ENCODE measurements around the gene METRNL.
"Not testable (repeated sequence)": the region's sequence is repeated elsewhere in the genome, so short reads cannot be mapped to it uniquely, and the experiment has no call there.

The METRNL gene

GRCh38 chr17:83123896-83124801 is 44.7 kb downstream of the METRNL start:
- DNase-seq (ENCODE audit: low read depth), result no peak

DNA sequence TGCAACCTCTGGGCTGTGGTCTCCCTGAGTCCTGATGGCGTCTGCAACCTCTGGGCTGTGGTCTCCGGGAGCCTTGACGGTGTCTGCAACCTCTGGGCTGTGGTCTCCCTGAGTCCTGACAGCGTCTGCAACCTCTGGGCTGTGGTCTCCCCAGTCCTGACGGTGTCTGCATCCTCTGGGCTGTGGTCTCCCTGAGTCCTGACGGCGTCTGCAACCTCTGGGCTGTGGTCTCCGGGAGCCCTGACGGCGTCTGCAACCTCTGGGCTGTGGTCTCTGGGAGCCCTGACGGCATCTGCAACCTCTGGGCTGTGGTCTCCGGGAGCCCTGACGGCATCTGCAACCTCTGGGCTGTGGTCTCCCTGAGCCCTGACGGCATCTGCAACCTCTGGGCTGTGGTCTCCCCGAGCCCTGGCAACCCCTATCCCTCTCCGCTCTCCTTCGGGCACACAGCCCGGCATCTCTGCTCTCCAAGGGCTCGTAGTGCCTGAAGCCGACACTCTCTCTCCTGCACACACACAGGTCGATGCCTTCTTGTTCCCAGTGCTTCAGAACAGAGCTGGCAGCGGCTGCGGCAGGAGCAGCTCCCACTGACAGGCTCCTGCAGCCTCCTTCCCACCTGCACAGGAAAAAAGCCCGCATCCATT is 45.6 kb downstream of the METRNL start:
- no peak for DNase-seq (ENCODE audit: low read depth)

DNA sequence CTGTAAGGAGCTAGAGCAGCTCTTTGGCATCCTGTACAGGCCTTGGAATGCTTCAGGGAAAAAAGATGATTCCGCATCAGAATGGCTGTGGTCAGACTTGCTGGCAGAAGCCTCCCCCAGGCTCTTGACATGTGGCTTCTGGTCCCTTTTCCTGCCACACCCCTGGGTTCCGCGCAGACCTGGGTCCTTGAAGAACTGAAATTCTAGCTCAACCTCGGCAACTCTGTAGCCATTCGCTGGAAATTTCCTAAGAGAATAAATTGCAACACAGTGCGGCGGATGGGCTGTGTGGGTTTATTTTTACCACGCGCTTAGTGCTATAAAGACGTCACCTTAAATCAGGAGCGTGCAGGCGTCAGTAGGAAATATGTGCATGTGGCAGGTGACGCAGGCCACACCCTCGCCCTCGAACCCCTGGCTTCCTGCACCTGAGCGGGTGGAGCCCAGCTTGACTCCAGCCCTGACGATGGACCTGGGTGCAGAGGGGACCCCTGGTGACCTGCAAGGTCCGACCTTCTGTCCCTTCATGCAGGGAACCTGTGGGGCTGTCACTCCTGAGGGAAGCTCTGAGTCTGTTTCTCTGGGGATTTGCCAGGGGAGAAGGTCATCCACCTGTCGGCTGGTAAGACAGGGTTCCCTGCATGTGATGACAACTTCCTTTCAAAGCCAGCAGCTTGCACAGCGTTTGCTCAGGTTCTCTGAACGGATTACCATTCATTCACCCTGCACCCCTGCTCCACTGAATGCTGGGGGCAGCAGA is 46.3 kb downstream of the METRNL start:
- no peak for DNase-seq (ENCODE audit: low read depth)

DNA sequence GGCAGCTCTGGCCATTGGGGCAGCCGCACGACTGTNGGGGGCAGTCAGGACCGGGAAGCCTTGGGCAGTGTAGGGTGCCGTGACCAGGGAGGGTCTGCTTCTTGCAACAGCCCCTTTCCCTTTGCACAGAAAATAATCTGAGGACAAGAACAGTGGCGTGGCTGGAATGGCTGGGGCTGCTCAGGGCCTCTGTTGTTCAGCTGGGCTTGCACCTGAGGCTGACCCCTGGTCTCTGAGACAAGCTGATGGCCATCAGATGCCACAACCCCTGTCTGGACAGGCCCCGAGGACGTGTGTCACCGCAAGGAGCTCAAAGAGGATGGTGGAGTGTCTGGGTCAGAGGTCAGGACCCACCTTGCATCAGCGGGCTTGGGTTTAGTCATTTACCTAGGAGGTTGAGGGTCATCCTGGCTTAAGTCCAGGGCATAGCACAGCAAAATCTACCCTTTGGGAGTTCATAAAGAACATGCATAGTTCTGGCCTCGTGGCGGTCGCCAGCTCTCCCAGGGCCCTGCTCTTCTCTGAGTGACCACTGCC is 46.9 kb downstream of the METRNL start:
- DNase-seq (ENCODE audit: low read depth), result no peak

DNA sequence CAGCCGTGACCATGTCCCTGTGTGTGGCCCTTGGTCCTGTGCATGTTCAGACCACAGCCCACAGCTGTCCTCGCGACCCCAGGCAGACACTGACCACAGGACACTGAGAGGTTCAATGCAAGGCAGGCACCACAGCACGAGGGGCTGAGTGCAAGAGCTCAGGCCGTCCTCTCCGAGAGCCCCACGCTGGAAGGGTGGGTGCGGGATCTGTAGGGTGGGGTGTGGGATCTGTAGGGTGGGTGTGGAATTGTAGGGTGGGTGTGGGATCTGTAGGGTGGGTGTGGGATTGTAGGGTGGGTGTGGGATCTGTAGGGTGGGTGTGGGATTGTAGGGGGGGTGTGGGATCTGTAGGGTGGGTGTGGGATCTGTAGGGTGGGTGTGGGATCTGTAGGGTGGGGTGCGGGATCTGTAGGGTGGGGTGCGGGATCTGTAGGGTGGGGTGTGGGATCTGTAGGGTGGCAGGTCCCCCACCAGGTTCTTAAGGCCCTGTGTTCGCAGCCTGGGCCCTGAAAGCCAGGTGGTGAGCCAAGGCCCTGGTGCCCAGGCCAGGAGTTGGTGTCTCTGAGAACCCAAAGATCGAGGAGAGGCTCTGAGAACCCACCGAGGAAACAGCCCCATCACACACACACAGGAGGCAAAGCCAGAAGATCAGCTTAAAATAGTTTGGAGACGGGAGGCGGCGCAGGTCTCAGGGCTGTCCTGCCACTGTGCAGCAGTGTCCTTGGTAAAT is 48.2 kb downstream of the METRNL start:
- no peak for DNase-seq (ENCODE audit: low read depth)

GRCh38 chr17:83128306-83129240 is 49.2 kb downstream of the METRNL start:
- DNase-seq (ENCODE audit: low read depth), result no peak

DNA sequence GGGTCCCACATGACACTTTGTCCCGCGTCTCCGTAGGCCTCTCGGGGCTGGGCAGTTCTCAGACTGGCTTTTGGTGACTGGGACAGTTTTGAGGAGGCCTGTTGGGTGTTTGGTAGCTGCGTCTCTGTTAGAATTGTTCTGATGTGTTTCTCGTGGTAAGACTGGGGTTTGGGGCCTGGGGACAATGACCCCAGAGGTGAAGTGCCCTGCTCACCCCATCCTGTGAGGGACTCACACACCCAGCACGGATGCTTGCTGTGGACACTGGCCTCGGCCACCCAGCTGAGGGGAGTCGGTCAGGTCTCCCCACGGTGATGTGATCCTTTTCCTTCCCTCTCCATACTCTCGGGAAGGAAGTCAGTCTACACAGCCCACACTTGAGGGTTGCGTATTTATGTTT is 50.3 kb downstream of the METRNL start:
- no peak for DNase-seq (ENCODE audit: low read depth)

- DNase-seq (ENCODE audit: low read depth), result no peak
Observed at GRCh38 chr17:83131401-83132011, 52.1 kb downstream of the METRNL start.

DNA sequence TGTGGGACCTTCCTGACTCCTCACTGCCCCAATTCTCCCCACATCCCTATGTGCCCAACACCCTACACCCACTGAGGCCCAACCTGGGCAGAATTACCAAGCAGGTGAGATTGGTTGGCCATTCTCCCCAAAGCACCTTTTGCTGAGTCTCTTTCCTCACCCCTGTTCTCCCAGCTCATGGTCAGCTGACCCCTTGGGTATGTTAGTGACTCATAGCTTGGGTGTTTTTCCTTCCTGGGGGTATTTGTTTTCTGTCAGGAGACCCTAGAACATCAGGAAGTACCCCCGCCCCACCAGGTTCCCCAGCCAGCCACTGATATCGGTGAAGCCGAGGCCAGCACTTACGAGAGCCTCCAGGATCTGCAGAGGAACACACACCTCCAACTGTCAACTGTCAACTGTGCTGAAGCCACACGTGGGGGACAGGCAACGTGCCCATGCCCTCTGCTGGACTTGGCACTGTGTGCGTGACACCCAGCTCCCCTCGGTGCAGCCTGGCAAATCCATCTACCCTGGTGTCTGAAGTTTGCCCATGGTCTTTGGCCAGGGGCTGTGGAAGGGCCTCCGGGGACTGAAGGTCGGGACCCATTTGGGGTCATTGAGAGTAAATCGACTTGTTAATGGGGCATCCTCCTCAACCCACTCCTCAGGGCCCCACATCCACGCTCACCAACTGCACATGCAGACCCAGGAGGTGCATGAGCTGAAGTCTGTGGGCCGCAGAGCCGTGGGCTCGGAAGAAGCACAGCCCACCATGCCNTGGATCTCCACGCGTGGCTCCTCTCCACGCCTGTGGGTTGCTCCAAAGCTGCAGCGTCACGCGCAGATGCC is 53.1 kb downstream of the METRNL start:
- no peak for DNase-seq (ENCODE audit: low read depth)

DNA sequence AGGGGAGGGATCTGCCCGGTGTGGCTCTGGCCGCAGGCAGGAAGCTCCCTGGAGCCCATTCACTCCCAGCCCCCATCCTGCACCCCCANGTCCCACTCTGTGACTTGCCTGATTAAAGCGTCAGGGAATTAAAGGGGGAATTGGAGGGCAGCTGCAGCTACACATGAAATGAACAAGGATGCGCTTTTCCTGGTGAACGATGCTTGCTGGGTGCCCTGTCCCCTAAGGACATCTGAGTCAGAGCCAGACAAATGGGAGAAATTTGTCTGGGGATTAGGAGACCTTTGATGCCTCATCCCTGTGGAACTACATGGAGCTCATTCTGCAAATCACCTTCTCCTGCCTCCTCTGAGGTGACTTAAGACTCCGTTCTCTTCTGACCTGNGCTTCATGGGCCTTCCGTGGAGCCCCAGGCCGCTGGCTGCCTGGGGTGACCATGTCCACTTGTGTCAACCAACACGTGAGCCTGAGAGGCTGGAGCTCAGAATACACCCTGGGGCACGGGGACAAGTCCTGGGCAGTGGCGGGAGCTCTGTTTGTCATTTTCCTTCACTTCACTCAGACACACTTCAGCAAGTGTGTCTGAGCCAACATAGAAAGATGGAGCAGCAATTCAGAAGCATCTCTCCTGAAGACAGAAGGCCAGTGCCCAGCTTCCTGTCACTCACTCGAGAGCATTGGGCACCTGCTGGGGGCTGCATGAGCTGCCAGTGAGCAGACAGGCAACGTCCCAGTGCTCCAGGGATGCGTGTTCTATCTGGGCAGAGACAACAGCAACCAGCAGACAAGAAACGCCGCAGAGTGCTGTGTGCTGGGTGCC is 54.1 kb downstream of the METRNL start:
- no peak for DNase-seq (ENCODE audit: low read depth)

GRCh38 chr17:83134456-83134855 is 55.0 kb downstream of the METRNL start:
- not testable (repeated sequence) for DNase-seq (ENCODE audit: low read depth)

- DNase-seq (ENCODE audit: low read depth), result no peak
Observed at GRCh38 chr17:83135692-83136091, 56.3 kb downstream of the METRNL start.

DNA sequence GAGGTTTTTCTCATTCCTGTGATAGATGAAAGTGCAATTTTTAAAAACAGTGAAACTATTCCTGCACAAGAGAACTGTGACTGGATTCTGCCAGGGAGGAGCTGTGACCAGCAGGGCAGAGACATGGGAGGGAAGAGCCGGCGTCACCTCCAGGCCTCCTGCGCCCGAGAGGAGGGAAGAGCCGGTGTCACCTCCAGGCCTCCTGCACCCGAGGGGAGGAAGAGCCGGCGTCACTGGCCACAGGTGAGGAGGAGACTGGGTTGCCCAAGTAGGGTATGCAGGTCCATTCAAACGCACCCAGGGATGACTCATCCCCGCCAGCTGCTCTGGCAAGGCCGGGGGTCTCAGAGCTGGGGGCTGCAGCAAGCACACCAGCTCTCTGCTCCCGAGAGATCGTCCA is 56.7 kb downstream of the METRNL start:
- no peak for DNase-seq (ENCODE audit: low read depth)

GRCh38 chr17:83136931-83137330 is 57.5 kb downstream of the METRNL start:
- no peak for DNase-seq (ENCODE audit: low read depth)

DNA sequence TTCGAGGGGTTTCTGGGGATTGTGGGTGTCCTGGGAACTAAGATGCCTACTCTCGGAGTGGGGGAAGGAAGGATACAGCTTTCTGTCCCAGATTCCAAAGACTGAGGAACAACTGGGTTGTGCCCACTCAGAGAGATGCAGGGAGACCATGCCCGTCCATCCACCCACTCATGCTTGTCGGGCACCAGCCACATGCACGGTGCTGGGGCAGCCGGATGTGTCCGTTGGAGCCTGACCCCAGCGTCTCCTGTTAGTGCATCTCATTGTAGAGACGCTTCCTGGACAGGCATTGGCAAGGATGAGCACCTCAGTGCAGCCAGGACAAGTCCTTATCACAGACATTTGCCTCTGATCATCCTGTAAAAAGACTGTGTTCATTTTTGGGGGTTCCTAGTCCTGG is 58.1 kb downstream of the METRNL start:
- no peak for DNase-seq (ENCODE audit: low read depth)

- no peak for DNase-seq (ENCODE audit: low read depth)
Observed at GRCh38 chr17:83138820-83139219, 59.4 kb downstream of the METRNL start.

DNA sequence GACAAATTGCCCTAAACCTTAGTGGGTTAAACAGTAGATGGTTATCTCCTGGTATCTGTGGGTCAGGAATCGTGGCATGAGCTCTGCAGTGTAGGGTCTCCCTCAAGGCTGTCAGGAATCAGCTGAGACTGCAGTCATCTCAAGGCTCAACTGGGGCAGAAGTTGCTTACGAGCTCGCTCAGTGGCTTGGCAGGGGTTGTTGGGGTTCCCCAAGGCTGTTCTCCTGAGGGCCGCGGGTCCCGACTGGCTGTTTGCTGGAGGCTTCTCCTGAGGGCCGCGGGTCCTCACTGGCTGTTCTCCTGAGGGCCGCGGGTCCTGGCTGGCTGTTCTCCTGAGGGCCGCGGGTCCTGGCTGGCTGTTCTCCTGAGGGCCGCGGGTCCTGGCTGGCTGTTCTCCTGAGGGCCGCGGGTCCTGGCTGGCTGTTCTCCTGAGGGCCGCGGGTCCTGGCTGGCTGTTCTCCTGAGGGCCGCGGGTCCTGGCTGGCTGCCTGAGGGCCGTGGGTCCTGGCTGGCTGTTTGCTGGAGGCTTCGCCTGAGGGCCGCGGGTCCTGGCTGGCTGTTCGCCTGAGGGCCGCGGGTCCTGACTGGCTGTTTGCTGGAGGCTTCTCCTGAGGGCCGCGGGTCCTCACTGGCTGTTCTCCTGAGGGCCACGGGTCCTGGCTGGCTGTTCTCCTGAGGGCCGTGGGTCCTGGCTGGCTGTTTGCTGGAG is 60.3 kb downstream of the METRNL start:
- DNase-seq (ENCODE audit: low read depth), result not testable (repeated sequence)

- not testable (repeated sequence) for DNase-seq (ENCODE audit: low read depth)
Observed at GRCh38 chr17:83140249-83140566, 60.8 kb downstream of the METRNL start.
